SK-N-SH treated with all-trans-retinoic acid at 6 μM for 48 hours (cell line): Measurements from ENCODE around the gene ALKAL2.

Experiments used
- ARNTL ChIP-seq: fragments of 450-650 bp; formaldehyde crosslinking; IDR thresholded peaks from 2 replicates; pipeline ENCODE4 v1.5.0; 2020; ENCODE audit warnings: low read depth, mild to moderate bottlenecking, moderate library complexity, borderline replicate concordance
- CSDC2 ChIP-seq: fragments of 250-450 bp; sonication (Bioruptor Pico); IDR thresholded peaks from 2 replicates; pipeline ENCODE4 v1.5.0; 2020; ENCODE audit warnings: mild to moderate bottlenecking, moderate library complexity
- GLIS3 ChIP-seq: fragments of 250-450 bp; sonication (Bioruptor Pico); IDR thresholded peaks from 2 replicates; pipeline ENCODE4 v1.5.0; 2020; ENCODE audit warnings: mild to moderate bottlenecking, moderate library complexity
- ISL1 ChIP-seq: fragments of 250-450 bp; sonication (Bioruptor Pico); IDR thresholded peaks from 2 replicates; pipeline ENCODE4 v2.1.2; 2022; ENCODE audit warnings: mild to moderate bottlenecking, moderate library complexity
- PATZ1 ChIP-seq: fragments of 250-450 bp; sonication (Bioruptor Pico); IDR thresholded peaks from 2 replicates; pipeline ENCODE4 v1.8.0; 2020; ENCODE audit warnings: mild to moderate bottlenecking, moderate library complexity, borderline replicate concordance
- RARB ChIP-seq: fragments of 250-450 bp; sonication (Bioruptor Pico); IDR thresholded peaks from 2 replicates; pipeline ENCODE4 v1.8.0; 2021; ENCODE audit warnings: mild to moderate bottlenecking, moderate library complexity
- SNAI2 ChIP-seq: fragments of 250-450 bp; sonication (Bioruptor Pico); IDR thresholded peaks from 2 replicates; pipeline ENCODE4 v1.5.0; 2020; ENCODE audit warnings: mild to moderate bottlenecking, moderate library complexity
- TOX ChIP-seq: fragments of 250-450 bp; sonication (Bioruptor Pico); IDR thresholded peaks from 2 replicates; pipeline ENCODE4 v1.8.0; 2021; ENCODE audit warnings: mild to moderate bottlenecking, moderate library complexity, borderline replicate concordance
- TSHZ2 ChIP-seq: fragments of 250-450 bp; sonication (Bioruptor Pico); IDR thresholded peaks from 2 replicates; pipeline ENCODE4 v1.5.0; 2020; ENCODE audit warnings: mild to moderate bottlenecking, moderate library complexity
- ZFP30 ChIP-seq: fragments of 450-650 bp; formaldehyde crosslinking; IDR thresholded peaks from 2 replicates; pipeline ENCODE4 v1.5.0; 2022; ENCODE audit warnings: mild to moderate bottlenecking, moderate library complexity

- TF ChIP-seq TOX (CRISPR knock-in tag) (no peak), GLIS3 (no peak), ZFP30 (CRISPR knock-in tag) (no peak), PATZ1 (CRISPR knock-in tag) (no peak), RARB (CRISPR knock-in tag) (no peak), ARNTL (no peak), SNAI2 (CRISPR knock-in tag) (no peak), ISL1 (CRISPR knock-in tag) (no peak), TSHZ2 (CRISPR knock-in tag) (no peak), CSDC2 (CRISPR knock-in tag) (no peak)
Measured at GRCh38 chr2:279956-280649, 7.8 kb downstream of the ALKAL2 start.
